A673 (cell line): ENCODE measurements around the gene RHBDL2.

Experiments used
- EZH2 ChIP-seq: fragments of 200-600 bp; sonication (generic); IDR thresholded peaks from 2 replicates; pipeline ENCODE4 v1.6.1; 2017; ENCODE audit warnings: borderline replicate concordance, low read depth, mild to moderate bottlenecking, mixed read lengths, antibody characterized with exemption, low read length; ENCODE audit not compliant: poor library complexity, severe bottlenecking
- TF ChIP-seq, protein P1 (sequence below): fragments of 300-800, 200-600 bp; sonication (generic); conservative IDR thresholded peaks from 2 replicates; pipeline ENCODE4 v1.5.1; 2017; ENCODE audit warnings: low read depth, mild to moderate bottlenecking, antibody characterized with exemption, low read length, moderate library complexity, mixed read lengths

DNA sequence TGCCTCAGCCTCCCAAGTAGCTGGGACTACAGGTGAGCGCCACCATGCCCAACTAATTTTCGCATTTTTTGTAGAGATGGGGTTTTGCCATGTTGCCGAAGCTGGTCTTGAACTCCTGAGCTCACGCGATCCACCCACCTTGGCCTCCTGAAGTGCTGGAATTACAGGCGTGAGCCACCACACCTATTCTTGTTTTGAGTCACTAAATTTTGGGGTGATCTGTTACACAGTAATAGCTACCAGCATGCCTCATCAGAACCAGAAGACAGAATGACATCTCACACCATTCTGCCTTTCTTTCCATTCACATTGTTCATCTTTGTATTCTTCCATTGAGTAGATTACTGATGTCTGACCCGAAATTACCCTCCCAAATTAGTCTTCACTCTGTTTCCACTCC is 9.1 kb downstream of the RHBDL2 start:
- TF ChIP-seq EZH2: no peak
- TF ChIP-seq, protein P1, sequence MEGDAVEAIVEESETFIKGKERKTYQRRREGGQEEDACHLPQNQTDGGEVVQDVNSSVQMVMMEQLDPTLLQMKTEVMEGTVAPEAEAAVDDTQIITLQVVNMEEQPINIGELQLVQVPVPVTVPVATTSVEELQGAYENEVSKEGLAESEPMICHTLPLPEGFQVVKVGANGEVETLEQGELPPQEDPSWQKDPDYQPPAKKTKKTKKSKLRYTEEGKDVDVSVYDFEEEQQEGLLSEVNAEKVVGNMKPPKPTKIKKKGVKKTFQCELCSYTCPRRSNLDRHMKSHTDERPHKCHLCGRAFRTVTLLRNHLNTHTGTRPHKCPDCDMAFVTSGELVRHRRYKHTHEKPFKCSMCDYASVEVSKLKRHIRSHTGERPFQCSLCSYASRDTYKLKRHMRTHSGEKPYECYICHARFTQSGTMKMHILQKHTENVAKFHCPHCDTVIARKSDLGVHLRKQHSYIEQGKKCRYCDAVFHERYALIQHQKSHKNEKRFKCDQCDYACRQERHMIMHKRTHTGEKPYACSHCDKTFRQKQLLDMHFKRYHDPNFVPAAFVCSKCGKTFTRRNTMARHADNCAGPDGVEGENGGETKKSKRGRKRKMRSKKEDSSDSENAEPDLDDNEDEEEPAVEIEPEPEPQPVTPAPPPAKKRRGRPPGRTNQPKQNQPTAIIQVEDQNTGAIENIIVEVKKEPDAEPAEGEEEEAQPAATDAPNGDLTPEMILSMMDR: no peak
